Measurements from ENCODE around the gene GORASP1.

- no peak for TF ChIP-seq CTCF (IDR thresholded peaks at IDR 0.05; ENCODE audit: poor library complexity, severe bottlenecking)
- TF ChIP-seq REST (IDR thresholded peaks at IDR 0.05; ENCODE audit: borderline replicate concordance) = no peak
- TF ChIP-seq POLR2AphosphoS5 (IDR thresholded peaks at IDR 0.05) = no peak
- no peak for TF ChIP-seq SMC3 (conservative IDR thresholded peaks at IDR 0.05; ENCODE audit: poor library complexity)
- no peak for TF ChIP-seq EP300 (conservative IDR thresholded peaks at IDR 0.05; ENCODE audit: poor library complexity, severe bottlenecking)
- TF ChIP-seq EZH2 (IDR thresholded peaks at IDR 0.05; ENCODE audit: borderline replicate concordance, insufficient read depth, low read length, poor library complexity, severe bottlenecking) = no peak
- TF ChIP-seq TAF1 (IDR thresholded peaks at IDR 0.05; ENCODE audit: low read depth) = no peak
- no peak for TF ChIP-seq RAD21 (conservative IDR thresholded peaks at IDR 0.05)
Observed at GRCh38 chr3:39115870-39116269, 8.4 kb upstream of the GORASP1 start.
